IPS-15b (cell line): ENCODE data around the gene TNRC6A.

Experiments used
- H3K27me3 ChIP-seq: one replicate; pipeline ENCODE4 v1.6.1; 2013; ENCODE audit warnings: low read length; ENCODE audit not compliant: control insufficient read depth, insufficient read depth
- H3K36me3 ChIP-seq: one replicate; pipeline ENCODE4 v1.6.1; 2013; ENCODE audit warnings: low read length; ENCODE audit not compliant: control insufficient read depth, insufficient read depth
- H3K4me1 ChIP-seq: one replicate; pipeline ENCODE4 v1.6.1; 2013; ENCODE audit warnings: mild to moderate bottlenecking, low read length; ENCODE audit not compliant: control insufficient read depth, insufficient read depth
- H3K4me3 ChIP-seq: one replicate; pipeline ENCODE4 v1.5.1; 2013; ENCODE audit warnings: low read depth, low read length
- H3K9ac ChIP-seq: one replicate; pipeline ENCODE4 v1.6.1; 2013; ENCODE audit warnings: low read depth, mild to moderate bottlenecking, low read length
- H3K9me3 ChIP-seq: one replicate; pipeline ENCODE4 v1.6.1; 2013; ENCODE audit warnings: mild to moderate bottlenecking, low read length; ENCODE audit not compliant: control insufficient read depth, insufficient read depth

TNRC6A gene

DNA sequence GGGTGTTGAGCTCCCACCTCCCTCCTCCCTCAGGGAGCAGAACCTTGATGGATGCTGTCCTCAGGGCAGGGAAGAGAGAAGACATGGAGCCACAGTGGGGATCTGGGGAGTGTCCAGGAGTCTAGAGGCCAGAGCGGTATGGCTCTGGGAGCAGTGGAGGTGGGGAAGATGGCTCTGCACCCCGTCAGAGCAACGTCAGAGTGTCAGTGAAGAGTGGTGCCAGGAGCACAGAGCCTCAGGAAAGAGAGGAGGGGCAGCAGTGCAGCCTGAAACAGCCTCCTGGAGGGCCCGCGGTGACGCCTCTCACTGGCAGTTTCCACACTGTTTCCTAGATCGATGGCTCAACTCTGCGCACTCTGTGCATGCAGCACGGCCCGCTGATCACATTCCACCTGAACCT lies 93.1 kb downstream of the TNRC6A start:
- Histone ChIP-seq H3K27me3 (no peaks in the 10 kb centered on the region), H3K9ac (no peak overlapping the region), H3K36me3 (peaks cover 64% of the 10 kb centered on the region), H3K9me3 (no peaks in the 10 kb centered on the region), H3K4me3 (no peak overlapping the region), H3K4me1 (no peaks in the 10 kb centered on the region)

DNA sequence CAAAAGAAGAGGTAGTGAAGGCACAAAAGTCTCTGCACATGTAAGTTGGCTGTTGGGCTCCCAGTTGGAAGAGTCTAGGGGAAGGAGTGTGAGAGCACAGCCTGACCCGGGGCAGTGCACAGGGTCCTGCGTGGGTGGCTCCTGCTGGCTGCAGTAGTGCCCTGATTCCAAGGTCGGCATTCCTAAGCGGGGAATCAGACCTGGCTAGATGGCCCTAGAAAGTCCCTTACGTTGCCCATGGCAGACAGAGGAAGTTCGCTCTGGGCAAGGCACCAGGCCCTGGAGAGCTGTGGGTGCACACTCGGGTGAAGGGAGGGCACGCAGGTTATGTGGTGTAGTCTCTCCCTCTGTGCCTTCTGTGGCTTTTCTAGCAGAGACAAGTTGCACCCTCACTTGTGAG lies 93.5 kb downstream of the TNRC6A start:
- Histone ChIP-seq H3K4me3 (no peak overlapping the region), H3K27me3 (no peaks in the 10 kb centered on the region), H3K36me3 (peaks cover 62% of the 10 kb centered on the region), H3K4me1 (no peaks in the 10 kb centered on the region), H3K9ac (no peak overlapping the region), H3K9me3 (no peaks in the 10 kb centered on the region)

DNA sequence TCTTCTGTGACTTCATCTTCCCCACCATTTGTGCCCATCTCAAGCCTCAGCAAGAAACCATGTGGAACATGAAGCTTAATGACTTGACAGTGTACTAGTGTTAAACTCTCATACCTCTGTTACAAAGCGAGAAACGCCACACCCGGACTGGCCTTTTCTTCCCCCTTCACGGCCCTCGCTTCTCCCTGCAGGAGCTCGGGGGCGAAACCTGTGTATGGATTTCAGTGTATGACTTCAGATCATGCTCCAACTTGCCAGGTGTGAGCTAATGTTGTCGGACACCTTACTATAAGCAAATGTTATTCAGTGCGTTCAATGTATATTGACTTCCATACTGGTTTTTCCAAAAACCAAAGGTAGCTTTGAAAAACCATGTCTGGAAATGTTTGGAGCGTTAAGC lies 96.2 kb downstream of the TNRC6A start:
- H3K4me3 ChIP-seq, result no peak overlapping the region
- H3K4me1 ChIP-seq, result no peaks in the 10 kb centered on the region
- H3K27me3 ChIP-seq, result no peaks in the 10 kb centered on the region
- H3K9me3 ChIP-seq, result no peaks in the 10 kb centered on the region
- no peak overlapping the region for H3K9ac ChIP-seq
- peaks cover 39% of the 10 kb centered on the region for H3K36me3 ChIP-seq

DNA sequence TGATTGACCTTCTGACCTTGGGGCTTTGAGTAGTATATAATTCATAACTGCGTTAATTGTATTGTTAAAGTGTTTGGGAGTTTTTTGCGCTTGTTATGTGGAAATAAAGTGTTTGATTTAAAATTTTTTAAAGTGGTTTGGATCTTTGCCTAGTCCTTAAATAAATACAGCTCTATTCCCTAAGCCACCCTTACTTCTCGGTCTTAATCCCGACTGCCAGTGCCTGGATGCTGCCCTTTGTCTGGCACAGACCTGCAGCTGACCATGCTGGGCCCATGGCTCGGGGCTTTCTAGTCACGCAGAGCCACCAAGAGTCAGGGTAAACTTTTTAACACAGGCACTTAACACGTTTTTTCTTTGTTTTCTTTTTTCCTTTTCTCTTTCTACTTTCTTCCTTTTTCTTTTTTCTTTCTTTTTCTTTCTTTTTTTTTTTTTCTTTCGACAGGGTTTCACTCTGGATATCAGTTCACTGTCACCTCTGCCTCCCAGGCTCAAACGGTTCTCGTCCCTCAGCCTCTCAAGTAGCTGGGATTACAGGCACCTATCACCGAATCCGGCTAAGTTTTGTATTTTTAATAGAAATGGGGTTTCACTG lies 96.7 kb downstream of the TNRC6A start:
- peaks cover 34% of the 10 kb centered on the region for H3K36me3 ChIP-seq
- H3K4me1 ChIP-seq, result no peaks in the 10 kb centered on the region
- H3K9ac ChIP-seq, result no peak overlapping the region
- H3K27me3 ChIP-seq, result no peaks in the 10 kb centered on the region
- H3K9me3 ChIP-seq, result no peaks in the 10 kb centered on the region
- no peak overlapping the region for H3K4me3 ChIP-seq

DNA sequence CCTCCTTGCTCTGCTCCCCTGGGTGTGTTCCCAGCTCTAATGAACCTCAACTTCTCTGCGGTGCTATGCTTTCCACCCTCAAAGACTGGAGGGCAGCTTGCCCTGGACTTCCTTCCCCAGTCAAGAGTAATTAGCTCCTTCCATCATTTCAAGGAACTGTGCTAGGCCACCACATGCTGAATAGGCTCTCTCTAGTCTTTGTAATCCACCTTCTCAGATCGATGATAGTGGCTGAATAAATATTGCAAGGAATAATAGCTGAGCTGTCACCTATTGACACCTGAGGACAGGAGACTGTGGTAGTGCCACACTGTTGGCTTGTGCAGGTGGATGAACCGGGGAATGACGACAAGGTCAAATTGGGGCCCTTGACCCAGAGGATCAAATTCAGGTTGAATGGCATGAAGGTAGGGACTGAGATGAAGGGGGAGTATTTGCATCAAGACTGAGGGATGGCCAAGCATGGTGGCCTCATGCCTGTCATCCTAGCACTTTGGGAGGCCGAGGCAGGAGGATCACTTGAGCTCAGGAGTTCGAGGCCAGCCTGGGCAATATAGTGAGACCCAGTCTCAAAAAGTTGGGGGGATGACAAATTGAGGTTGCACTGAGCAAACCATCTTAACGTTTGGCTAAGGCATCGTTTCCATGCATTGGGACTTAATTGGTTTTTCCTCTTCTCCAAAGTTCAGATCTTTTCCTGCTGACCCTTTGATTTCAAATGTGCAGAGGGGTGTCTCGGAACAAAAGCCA lies 97.5 kb downstream of the TNRC6A start:
- H3K36me3 ChIP-seq, result peaks cover 26% of the 10 kb centered on the region
- H3K9me3 ChIP-seq, result no peaks in the 10 kb centered on the region

DNA sequence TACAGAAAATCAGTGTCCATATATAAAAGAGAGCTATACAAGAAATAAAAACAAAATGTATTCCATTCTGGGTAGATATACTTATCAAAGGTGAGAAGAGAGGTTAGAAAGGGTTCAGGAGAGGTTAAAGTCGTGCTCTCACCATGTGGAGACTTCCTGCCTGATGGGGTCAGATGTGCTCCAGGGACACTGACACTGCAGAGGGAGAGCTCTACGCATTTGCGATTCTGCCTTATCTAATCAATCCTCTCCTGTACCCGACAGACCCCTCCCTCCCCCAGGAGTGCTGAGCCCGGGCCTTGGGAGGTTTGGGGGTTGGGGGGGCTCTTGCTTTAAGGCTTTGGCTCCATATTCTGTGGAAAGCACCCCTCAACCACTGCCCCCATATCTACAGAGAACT lies 99.7 kb downstream of the TNRC6A start:
- Histone ChIP-seq H3K9me3 (no peaks in the 10 kb centered on the region), H3K4me1 (no peaks in the 10 kb centered on the region), H3K9ac (no peak overlapping the region), H3K4me3 (no peak overlapping the region), H3K36me3 (peaks cover 9% of the 10 kb centered on the region), H3K27me3 (no peaks in the 10 kb centered on the region)

More for the DNA sequence above, 97.5 kb downstream of the TNRC6A start:
- Histone ChIP-seq H3K9ac (no peak overlapping the region), H3K27me3 (no peaks in the 10 kb centered on the region), H3K4me3 (no peak overlapping the region), H3K4me1 (no peaks in the 10 kb centered on the region)

DNA sequence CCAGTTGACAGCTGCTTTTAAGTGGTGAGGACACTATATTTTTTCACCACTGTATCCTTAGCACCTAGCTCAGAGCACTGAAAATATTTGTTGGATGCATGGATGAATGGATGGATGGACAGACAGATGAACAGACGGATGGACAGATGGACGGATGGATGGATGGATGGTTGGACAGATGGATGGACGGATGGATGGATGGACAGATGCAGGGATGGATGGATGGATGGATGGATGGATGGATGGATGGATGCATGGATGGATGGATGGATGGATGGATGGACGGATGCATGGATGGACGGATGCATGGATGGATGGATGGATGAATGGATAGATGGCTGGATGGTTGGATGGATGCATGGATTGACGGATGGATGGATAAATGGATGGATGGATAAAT lies 103.9 kb downstream of the TNRC6A start:
- H3K36me3 ChIP-seq, result peaks cover 2% of the 10 kb centered on the region

DNA sequence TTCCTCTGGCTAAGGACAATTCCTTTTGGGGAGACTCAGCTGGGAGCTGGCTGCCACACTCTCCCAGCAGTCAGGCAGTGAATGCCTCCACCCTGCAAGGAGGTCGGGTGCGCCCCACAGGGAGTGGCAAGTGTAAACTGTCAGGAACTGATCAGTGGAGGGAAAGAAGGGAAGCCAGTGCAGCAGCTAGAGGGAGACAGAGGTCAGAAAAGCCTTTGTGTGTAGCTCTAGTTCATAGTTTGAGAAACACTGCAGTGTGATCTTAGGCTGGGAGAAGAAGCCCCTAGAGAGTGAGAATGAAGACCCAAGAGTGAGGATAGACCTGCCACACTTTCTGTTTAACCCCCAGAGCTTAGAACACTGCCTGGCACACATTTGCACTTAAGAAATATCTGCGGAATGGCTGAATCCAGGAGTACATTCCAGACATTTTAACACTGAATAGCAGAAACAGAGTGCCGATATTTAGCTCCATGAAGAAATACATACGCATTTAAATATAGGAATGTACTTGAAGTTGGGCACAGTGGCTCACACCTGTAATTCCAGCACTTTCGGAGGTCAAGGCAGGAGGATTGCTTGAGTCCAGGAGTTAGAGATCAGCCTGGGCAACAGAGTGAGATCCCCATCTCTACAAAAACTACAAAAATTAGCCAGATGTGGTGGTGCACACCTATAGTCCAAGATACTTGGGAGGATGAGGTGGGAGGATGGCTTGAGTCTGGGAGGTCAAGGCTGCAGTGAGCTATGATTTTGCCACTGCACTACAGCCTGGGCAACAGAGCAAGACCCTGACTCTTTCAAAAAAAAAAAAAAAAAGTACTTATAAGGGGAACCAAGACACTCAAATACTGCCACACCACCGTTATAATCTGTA lies 105.2 kb downstream of the TNRC6A start:
- Histone ChIP-seq H3K4me1 (no peaks in the 10 kb centered on the region), H3K9me3 (no peaks in the 10 kb centered on the region), H3K27me3 (no peaks in the 10 kb centered on the region), H3K4me3 (no peak overlapping the region), H3K36me3 (peaks cover 2% of the 10 kb centered on the region), H3K9ac (no peak overlapping the region)

More for the DNA sequence above, 103.9 kb downstream of the TNRC6A start:
- H3K4me3 ChIP-seq, result no peak overlapping the region
- H3K4me1 ChIP-seq, result no peaks in the 10 kb centered on the region
- H3K9me3 ChIP-seq, result no peaks in the 10 kb centered on the region
- H3K27me3 ChIP-seq, result no peaks in the 10 kb centered on the region
- no peak overlapping the region for H3K9ac ChIP-seq

DNA sequence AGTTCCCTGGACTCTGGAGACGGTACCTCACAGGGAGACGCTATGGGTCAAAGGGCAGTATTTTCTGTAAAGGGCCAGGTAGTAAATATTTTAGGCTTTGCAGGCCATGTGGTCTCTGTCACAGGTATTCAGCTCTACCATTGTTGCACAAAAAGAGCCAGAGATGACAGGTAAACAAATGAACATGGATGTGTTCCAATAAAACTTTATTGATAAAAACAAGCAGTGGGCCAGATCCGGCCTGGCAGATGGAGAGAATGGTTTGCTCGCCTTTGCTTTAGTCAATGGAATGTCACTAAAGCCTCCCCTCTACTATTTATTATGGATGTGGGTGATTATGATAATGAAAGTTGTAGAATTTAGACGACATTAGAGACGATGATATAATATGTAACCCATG lies 107.4 kb downstream of the TNRC6A start:
- Histone ChIP-seq H3K4me3 (no peak overlapping the region), H3K9me3 (no peaks in the 10 kb centered on the region), H3K36me3 (peaks cover 2% of the 10 kb centered on the region), H3K4me1 (no peaks in the 10 kb centered on the region), H3K27me3 (no peaks in the 10 kb centered on the region), H3K9ac (no peak overlapping the region)

DNA sequence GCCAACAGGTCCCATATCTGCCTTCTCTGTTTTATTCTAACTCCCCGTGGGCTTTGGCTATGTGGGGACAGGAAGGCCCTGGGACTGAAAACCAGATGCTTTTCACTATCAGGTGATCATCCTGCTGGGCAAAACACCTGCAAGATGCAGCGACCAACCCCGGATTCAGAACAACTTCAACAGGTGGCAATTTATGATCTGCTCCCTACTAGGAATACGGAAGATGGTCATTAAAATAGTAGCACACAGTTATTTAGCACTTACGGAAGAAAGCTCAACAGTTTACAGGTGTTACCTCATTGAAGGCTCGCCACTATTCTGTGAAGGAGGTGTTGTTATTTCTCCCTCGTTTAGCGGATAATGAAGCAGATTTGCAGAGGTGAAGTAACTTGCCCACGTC lies 108.5 kb downstream of the TNRC6A start:
- no peaks in the 10 kb centered on the region for H3K27me3 ChIP-seq
- H3K9me3 ChIP-seq, result no peaks in the 10 kb centered on the region
- peaks cover 2% of the 10 kb centered on the region for H3K36me3 ChIP-seq
- H3K9ac ChIP-seq, result no peak overlapping the region
- H3K4me1 ChIP-seq, result no peaks in the 10 kb centered on the region
- H3K4me3 ChIP-seq, result no peak overlapping the region

DNA sequence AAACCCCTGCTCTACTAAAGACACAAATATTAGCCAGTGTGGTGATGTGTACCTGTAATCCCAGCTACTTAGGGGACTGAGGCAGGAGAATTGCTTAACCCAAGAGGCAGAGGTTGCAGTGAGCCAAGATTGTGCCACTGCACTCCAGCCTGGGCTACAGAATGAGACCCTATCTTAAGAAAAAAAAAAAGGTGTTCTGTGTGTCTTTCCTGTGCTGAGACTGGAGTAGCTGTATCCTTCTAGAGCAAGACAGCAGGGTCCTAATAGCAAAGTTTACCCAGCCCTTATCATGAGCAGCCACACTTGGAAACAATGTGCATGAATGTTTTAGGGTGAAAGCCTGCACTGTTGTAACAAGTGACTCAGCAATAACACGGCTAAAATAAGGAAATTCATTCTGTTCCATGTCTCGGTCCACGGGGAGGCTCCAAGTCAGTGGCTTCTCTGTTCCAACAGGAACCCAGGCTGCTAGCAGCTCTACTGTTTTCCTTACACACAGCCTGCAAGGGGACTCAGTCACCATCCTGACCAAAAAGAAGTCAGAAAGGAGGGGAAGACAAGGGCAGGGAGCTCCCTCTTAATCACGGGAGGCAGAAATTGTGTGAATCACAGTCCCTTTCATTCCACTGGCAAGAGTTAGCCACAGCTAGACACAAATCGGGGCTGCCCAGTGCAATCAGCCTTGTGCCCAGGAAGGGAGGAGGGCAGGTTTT lies 109.3 kb downstream of the TNRC6A start:
- Histone ChIP-seq H3K36me3 (no peaks in the 10 kb centered on the region), H3K4me3 (no peak overlapping the region), H3K27me3 (no peaks in the 10 kb centered on the region), H3K9ac (no peak overlapping the region), H3K9me3 (no peaks in the 10 kb centered on the region), H3K4me1 (no peaks in the 10 kb centered on the region)
